A673 (cell line): ENCODE measurements around the gene BCKDK. TPM values are rescaled to one million over a fixed set of nuclear protein-coding genes. Genes with fewer than 3 reads are reported as not detected.

Experiments used
- BruUV-seq: library from RNA; stranded (reverse); fragments of 400-500 nt; replicated peaks from 2 replicates; lab custom pipeline; 2021; lab: Mats Ljungman, UMichigan
- CTCF ChIA-PET: fragments of 300-600 bp; sonication (Branson Sonifier 250); formaldehyde crosslinking; loops from one replicate; lab custom pipeline; 2022; ENCODE audit warnings: antibody characterized with exemption; lab: Charles Lee
- POLR2A ChIA-PET: fragments of 300-600 bp; sonication (Branson Sonifier 250); formaldehyde crosslinking; loops from one replicate; lab custom pipeline; 2022; ENCODE audit warnings: antibody characterized with exemption; ENCODE audit not compliant: low non-redundant PET; lab: Charles Lee
- DNase-seq: peaks from one replicate; pipeline ENCODE4 v3.0.0-alpha.2; 2015; ENCODE audit warnings: low spot score
- H3K27ac ChIP-seq: fragments of 200-600 bp; sonication (generic); 2 replicates; pipeline ENCODE4 v1.5.1; 2016; ENCODE audit warnings: mixed run types, low read depth, mild to moderate bottlenecking, mixed read lengths, antibody characterized with exemption, low read length; ENCODE audit not compliant: poor library complexity, severe bottlenecking
- H3K27me3 ChIP-seq: fragments of 200-600 bp; sonication (generic); replicated peaks from 2 replicates; pipeline ENCODE4 v1.6.1; 2017; ENCODE audit warnings: mixed run types, low read depth, mild to moderate bottlenecking, mixed read lengths, antibody characterized with exemption, low read length; ENCODE audit not compliant: insufficient read depth, poor library complexity
- H3K36me3 ChIP-seq: fragments of 200-600 bp; sonication (generic); 2 replicates; pipeline ENCODE4 v1.6.1; 2016; ENCODE audit warnings: mixed run types, mild to moderate bottlenecking, mixed read lengths, antibody characterized with exemption, low read length; ENCODE audit not compliant: insufficient read depth, poor library complexity, severe bottlenecking
- H3K4me1 ChIP-seq: fragments of 200-600 bp; sonication (generic); 2 replicates; pipeline ENCODE4 v1.6.1; 2017; ENCODE audit warnings: mixed run types, mild to moderate bottlenecking, mixed read lengths, antibody characterized with exemption, low read length; ENCODE audit not compliant: insufficient read depth, poor library complexity, severe bottlenecking
- H3K4me3 ChIP-seq: fragments of 200-600 bp; sonication (generic); 2 replicates; pipeline ENCODE4 v1.5.1; 2016; ENCODE audit warnings: low read depth, mixed run types, mild to moderate bottlenecking, mixed read lengths, low read length; ENCODE audit not compliant: poor library complexity, severe bottlenecking
- H3K9me3 ChIP-seq: fragments of 200-600 bp; sonication (generic); 2 replicates; pipeline ENCODE4 v1.6.1; 2016; ENCODE audit warnings: mixed run types, low read depth, mild to moderate bottlenecking, mixed read lengths, antibody characterized with exemption, low read length; ENCODE audit not compliant: poor library complexity, severe bottlenecking
- EZH2 ChIP-seq: fragments of 200-600 bp; sonication (generic); IDR thresholded peaks from 2 replicates; pipeline ENCODE4 v1.6.1; 2017; ENCODE audit warnings: borderline replicate concordance, low read depth, mild to moderate bottlenecking, mixed read lengths, antibody characterized with exemption, low read length; ENCODE audit not compliant: poor library complexity, severe bottlenecking
- intact Hi-C: fragments of 100-400 bp; cut with micrococcal nuclease; formaldehyde crosslinking; loops from one replicate; pipeline ENCODE4 v1.10.0; 2022; ENCODE audit not compliant: unreplicated experiment
- total RNA-seq: library from RNA; stranded (reverse); gene quantifications from 2 replicates; pipeline ENCODE4 v1.2.3, GENCODE V29; 2021
- TF ChIP-seq, protein P1 (sequence below): fragments of 300-800, 200-600 bp; sonication (generic); conservative IDR thresholded peaks from 2 replicates; pipeline ENCODE4 v1.5.1; 2017; ENCODE audit warnings: low read depth, mild to moderate bottlenecking, antibody characterized with exemption, low read length, moderate library complexity, mixed read lengths

The BCKDK gene
- total RNA-seq, 1 experiment from 2014 or later = 36.6 TPM

DNA sequence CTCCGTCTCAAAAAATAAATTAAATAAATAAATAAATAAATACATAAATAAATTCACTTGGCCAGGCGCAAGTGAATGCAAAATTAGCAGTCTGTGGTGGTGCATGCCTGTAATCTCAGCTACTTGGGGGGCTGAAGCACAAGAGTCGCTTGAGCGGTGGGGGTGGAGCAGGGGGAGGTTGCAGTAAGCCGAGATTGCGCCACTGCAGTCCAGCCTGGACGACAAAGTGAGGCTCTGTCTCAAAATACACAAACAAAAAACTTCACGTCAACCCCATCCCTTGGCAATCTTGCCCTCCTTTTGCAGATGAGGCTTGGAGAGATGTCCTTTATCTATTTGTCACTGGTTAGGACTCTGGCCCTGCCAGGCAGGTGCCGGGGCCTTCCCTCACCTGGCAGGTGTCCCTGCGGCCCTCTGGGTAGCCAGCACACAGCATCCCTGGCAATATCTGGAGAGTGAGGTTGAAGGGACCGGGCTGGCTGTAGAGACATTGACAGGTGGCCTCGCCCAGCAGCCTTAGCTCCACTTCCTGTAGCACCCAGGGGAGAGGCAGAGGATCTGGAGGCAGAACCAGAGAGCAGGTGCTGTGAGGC is 37.3 kb downstream of the BCKDK start:
- POLR2A ChIA-PET = interaction anchor here (0.6 kb wide), 1 partner anchor 1158 kb away, joined by 16 read pairs; no protein-coding TSS in a partner anchor
- Histone ChIP-seq H3K4me1 (peaks cover 11% of the 10 kb centered on the region), H3K4me3 (no peak overlapping the region), H3K9me3 (no peaks in the 10 kb centered on the region), H3K36me3 (no peaks in the 10 kb centered on the region), H3K27me3 (no peaks in the 10 kb centered on the region), H3K27ac (no peak overlapping the region)
- DNase-seq = no peak
- TF ChIP-seq, protein P1, sequence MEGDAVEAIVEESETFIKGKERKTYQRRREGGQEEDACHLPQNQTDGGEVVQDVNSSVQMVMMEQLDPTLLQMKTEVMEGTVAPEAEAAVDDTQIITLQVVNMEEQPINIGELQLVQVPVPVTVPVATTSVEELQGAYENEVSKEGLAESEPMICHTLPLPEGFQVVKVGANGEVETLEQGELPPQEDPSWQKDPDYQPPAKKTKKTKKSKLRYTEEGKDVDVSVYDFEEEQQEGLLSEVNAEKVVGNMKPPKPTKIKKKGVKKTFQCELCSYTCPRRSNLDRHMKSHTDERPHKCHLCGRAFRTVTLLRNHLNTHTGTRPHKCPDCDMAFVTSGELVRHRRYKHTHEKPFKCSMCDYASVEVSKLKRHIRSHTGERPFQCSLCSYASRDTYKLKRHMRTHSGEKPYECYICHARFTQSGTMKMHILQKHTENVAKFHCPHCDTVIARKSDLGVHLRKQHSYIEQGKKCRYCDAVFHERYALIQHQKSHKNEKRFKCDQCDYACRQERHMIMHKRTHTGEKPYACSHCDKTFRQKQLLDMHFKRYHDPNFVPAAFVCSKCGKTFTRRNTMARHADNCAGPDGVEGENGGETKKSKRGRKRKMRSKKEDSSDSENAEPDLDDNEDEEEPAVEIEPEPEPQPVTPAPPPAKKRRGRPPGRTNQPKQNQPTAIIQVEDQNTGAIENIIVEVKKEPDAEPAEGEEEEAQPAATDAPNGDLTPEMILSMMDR = no peak
- no peak for TF ChIP-seq EZH2
- no TSS peak for BruUV-seq
- CTCF ChIA-PET = no interaction called here
- intact Hi-C loops = loop anchor here (10.0 kb wide), 1 partner anchor 191 kb away; the partner anchor contains the start of gene SETD1A

DNA sequence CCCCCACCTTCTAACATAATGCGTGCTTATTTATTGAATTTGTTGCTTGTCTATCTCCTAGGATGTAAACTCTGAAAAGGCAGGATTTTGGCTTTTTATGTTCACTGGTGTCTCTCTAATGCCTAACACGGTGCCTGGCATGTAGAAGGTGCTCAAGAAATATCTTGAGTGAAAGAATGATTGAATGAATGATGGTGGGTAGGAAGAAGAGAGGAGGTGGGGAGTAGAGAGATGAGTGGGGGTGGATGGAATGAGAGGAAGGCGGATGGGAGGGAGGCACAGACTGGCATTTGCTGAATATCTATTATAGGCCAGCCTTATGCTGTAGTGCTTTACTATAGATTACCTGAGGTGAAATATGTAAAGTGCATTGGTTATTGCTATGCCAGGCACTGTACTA is 39.4 kb downstream of the BCKDK start:
- no peaks in the 10 kb centered on the region for H3K9me3 ChIP-seq
- H3K36me3 ChIP-seq = no peaks in the 10 kb centered on the region
- peaks cover 3% of the 10 kb centered on the region for H3K4me1 ChIP-seq
- H3K27ac ChIP-seq = no peak overlapping the region
- intact Hi-C loops = loop anchor here (10.0 kb wide), 1 partner anchor 193 kb away; the partner anchor contains the start of gene SETD1A
- TF ChIP-seq EZH2 = no peak
- TF ChIP-seq, protein P1 = no peak
- no peaks in the 10 kb centered on the region for H3K27me3 ChIP-seq
- H3K4me3 ChIP-seq = no peak overlapping the region
- ChIA-PET POLR2A (no interaction called here), CTCF (no interaction called here)
- DNase-seq = no peak
- no TSS peak for BruUV-seq

DNA sequence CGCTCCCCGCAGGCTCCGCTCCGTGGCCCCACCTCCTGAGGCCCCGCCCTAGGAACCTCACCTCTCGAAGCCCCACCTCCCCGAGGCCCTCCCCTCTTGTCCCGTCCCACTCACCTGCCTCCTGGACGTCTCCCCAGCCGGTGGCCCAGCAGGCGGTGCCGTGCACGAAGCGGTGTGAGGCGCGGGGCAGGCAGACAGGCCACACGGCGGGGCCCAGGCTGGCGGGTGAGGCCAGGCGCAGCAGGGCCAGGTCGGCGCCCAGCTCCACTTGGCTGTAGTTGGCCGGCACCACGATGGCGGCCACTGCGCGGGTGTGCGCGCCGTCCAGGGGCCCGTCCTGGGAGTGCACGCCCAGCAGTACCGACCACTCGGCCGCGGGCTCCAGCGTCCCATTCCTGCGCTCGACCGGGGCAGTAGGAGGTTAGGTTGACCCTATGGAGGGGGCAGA is 40.1 kb downstream of the BCKDK start:
- no peak overlapping the region for H3K4me3 ChIP-seq
- CTCF ChIA-PET = no interaction called here
- intact Hi-C loops = loop anchor here (10.0 kb wide), 1 partner anchor 194 kb away; the partner anchor contains the start of gene SETD1A
- H3K9me3 ChIP-seq = no peaks in the 10 kb centered on the region
- no peaks in the 10 kb centered on the region for H3K27me3 ChIP-seq
- TF ChIP-seq, protein P1 = no peak
- no peak for TF ChIP-seq EZH2
- DNase-seq = no peak
- no peaks in the 10 kb centered on the region for H3K36me3 ChIP-seq
- no TSS peak for BruUV-seq
- POLR2A ChIA-PET = no interaction called here
- no peaks in the 10 kb centered on the region for H3K4me1 ChIP-seq
- H3K27ac ChIP-seq = no peak overlapping the region
